HG03045 (cell line): ENCODE data around the gene NAT16.
"Not testable (repeated sequence)": the region's sequence is repeated elsewhere in the genome, so short reads cannot be mapped to it uniquely, and the experiment has no call there.

ENCODE experiments used
- ATAC-seq: cut with Tn5 transposase; IDR thresholded peaks from one replicate; pipeline ENCODE4 v1.9.1; 2021; ENCODE audit warnings: mild to moderate bottlenecking, moderate library complexity; ENCODE audit not compliant: unreplicated experiment

Gene NAT16

DNA sequence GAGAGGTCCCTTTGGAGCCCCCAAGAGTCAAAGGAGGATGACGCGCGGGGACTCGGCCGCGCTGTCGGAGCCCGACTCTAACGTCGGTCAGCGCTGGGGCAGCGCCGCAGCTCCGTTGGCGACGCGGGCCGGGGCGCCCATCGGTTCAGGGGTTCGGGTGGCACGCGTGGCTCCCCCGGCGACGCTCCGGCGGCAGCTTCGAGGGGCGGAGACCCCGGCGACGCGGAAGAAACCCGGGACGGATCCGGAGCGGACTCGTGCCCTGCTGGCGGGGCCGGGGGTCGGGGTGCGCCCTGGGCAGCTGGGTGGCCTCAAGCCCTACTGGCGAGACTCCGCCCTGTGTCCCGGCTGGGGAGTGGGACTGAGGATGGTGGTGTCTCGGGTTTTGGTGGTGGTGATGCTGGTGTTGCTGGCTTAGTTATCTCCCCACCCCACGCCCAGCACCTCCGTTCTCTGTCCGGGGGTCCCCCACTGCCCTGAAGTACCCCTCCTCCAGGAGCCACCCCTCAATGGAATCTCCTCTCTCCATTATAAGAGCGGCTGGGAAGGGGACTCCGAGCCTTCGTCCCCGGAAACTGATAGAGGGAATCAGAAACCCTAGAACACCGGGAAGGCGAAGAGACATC, at the start of gene NAT16:
Gene NAT16, minus strand, starts transcription at position 164 of the 626 bp plus-strand sequence. CDS start 5,486 bp downstream, outside the sequence.
- ATAC-seq, result no peak

DNA sequence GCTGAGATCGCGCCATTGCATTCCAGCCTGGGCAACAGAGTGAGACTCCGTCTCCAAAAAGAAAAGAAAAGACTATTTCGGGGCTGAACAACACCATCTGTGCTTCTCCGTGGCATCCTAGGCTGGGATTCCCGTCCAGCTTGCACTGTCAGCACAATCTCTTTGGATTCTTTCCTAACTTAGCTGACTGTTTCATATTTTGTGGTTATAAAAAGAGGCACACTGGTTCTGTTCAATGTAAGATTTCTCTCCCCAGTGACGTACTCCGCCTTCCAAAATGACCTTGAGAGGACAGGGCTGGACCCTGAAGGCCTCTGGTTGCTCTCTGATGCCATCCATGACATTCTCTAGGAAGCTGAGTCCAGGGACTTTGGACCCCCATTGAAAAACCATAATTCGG, 46.6 kb upstream of the NAT16 start:
- no peak for ATAC-seq

- ATAC-seq, result no peak
These were observed 45.6 kb upstream of the NAT16 start for GRCh38 chr7:101225650-101226049.

DNA sequence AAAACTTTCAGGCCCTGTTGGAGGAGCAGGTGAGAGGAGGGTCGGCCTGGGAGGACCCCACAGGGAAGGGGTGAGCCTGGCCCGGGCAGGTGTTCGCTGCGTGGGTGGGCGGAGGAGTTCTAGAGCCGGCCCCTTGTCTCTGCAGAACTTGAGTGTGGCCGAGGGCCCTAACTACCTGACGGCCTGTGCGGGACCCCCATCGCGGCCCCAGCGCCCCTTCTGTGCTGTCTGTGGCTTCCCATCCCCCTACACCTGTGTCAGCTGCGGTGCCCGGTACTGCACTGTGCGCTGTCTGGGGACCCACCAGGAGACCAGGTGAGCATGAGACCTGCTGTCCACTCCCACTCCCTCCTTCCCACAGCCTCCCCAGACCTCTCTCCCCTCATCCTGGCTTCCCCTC, 43.4 kb upstream of the NAT16 start:
- no peak for ATAC-seq

GRCh38 chr7:101222275-101222830, 42.3 kb upstream of the NAT16 start:
- ATAC-seq, result no peak

DNA sequence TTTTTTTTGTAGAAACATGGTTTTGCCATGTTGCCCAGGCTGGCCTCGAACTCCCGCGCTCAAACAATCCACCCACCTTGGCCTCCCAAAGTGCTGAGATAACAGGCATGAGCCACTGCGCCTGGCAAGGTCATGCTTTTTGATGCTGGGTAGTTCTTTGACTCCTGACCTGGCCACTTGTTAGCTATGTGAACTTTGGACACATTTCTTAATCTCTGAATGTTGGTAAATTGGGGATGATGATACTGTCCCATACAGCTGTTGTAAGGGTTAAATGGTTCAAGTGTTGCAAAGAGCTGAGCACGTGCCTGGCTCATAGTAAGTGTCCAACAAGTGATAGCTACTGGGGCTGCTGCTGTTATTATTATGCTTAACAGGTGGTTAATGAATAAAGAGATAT, 40.2 kb upstream of the NAT16 start:
- no peak for ATAC-seq

- peak; percentile 15 for ATAC-seq
These were observed 38.4 kb upstream of the NAT16 start for GRCh38 chr7:101218236-101219125.

DNA sequence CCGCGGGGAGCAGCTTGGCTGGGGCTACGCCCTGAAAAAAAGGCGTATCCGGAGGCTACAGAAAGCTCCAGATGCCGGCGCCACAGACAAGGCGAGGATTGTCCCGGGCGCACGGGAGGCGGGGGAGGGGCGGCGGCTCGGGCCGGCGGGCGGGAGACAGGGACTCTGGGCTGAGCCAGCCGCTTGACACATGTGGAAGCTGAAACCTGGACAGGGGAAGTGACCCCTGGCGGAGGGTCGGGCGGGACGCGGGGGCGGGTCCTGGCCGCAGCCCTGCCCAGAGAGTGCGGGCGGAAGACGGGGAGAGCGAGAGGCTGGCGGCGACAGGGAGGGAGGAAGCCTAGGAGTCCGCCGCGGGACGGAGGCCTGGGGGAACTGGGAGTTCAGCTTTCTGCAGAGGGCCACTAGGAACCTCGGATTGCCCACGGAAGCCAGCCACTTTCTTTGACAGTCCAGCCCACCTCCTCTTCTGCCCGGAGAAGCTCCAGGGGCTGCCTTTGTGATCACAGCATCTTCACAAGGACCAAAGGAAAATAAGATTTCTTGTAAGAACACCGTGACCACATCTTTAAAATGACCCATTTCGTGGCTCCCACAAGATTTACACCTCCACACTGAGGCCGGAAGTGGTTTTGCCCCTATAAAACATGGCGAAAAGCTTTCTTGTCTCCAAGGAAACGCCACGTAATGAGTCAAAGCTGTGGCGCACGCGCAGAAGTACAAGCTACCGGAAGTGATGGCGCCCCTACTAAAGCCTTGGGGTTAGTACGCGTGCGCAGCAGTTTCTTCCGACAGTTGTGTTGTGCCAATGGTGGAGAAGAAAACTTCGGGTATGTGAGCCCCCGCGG, 37.5 kb upstream of the NAT16 start, which contains the start of the genes PLOD3 and ZNHIT1:
Gene PLOD3, minus strand, starts transcription at position 194 of the 848 bp plus-strand sequence. CDS start 307 bp downstream, outside the sequence.
Gene ZNHIT1, plus strand, starts transcription at position 778 of the 848 bp plus-strand sequence. Its CDS starts 31 bp downstream, at position 809.
- peak; percentile 62 for ATAC-seq

DNA sequence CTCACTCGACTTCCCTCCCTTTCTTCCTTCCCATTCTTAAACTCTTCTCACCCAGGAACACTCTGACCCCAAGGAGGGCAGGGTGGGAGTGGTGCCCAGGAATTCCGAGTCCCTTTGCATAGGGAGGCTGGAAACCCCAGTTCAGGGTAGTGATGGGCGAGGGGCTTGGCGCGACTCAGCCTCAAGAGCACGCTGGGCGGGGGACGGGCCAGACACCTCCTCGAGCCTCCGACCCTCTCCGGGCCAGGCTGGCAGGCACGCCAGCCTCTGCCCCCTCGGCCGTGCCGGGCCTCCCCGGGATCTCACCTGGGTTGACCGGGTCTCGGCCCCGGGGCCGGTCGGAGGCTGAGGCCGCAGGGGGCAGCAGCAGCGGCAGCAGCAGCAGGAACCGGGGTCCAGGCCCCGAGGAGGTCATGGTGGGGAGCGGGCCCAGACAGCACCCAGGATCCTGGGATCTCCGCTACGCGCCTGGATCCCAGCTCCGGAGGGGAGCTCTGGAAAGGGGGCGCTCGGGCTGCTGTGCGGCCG, 36.8 kb upstream of the NAT16 start:
- ATAC-seq, result peak; percentile 23

DNA sequence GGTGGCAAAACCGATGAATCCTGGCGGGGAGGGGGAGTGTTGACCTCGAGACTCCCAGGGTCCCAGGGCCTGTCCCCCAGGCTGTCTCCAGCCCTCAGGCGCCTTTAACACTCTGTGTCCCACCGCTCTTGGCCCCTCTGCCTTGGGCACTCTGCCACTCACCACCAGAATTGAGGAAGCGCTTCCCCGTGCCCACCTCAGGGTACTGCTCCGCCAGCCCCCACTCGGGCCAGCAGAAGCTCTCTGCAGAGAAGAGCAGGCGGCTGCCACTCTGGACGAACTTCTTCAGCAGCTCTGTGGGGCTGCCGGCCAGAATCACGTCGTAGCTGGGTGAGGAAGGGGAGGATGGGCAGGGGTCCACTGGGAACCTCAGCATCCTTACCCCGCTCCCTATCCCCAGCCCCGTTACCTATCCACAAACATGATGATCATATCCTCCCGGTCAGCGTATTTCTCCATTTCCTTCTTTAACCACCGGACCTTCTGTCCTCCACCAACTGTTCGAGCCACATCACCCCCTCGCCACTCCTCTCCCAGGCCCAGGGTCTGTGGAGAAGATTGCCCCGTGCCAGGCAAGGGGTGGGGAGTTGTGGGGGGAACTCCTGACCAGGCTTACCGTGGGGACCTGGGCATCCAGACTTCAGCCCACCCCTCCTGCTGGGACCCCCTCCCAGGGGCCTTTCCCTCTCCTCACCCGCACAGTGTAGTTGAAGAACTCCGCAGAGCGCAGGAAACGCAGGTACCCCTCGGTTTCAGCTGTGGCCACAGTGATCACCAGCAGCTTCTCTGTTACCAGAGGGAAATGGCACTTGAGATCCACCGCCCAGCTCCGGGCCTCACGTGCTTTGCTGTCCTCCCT, 36.1 kb upstream of the NAT16 start:
- no peak for ATAC-seq

DNA sequence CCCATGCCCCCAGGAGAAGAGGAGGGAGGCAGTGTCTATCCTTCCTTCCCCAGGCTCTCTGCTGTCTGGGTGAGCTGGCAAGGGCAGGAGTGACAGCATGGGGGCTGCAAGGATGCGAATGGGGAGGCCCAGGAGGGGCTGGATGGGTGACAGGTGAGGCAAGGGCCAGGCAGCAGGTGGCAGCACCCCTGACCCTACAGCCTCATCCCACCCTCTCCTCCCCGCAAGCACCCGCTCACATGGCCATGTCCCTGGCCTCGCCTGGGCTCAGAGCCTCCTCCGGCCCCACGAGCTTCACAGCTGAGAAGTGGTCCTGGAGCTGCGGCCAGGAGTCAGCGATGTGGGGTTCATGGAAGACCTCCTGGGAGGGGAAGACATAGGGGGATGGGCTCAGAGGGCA, 31.9 kb upstream of the NAT16 start:
- ATAC-seq, result no peak

DNA sequence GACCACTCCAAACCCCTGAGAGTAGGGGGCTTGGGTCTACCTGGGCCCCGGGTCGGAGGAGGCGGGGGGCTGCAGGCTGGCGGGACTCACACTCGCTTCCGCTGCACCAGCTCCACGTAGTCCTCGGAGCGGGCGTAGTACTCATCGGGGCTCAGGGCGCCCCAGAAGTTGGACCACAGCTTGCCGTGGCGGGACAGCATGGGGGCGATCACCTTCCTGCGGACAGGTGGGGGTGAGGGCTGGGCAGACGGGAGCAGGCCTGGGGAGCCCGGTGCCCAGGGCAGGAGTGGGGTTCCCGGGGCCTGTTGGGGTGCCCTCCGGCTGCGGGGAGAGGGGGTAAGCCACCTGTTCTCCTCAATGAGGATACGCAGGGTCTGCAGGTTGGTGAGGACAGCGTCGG, 31.4 kb upstream of the NAT16 start:
- no peak for ATAC-seq

- ATAC-seq, result no peak
These were observed 30.1 kb upstream of the NAT16 start for GRCh38 chr7:101210143-101210542.

GRCh38 chr7:101208794-101209193, 28.7 kb upstream of the NAT16 start:
- no peak for ATAC-seq

- no peak for ATAC-seq
These were observed 27.4 kb upstream of the NAT16 start for GRCh38 chr7:101207459-101207858.

- ATAC-seq, result no peak
These were observed 26.6 kb upstream of the NAT16 start for GRCh38 chr7:101206665-101207042.

DNA sequence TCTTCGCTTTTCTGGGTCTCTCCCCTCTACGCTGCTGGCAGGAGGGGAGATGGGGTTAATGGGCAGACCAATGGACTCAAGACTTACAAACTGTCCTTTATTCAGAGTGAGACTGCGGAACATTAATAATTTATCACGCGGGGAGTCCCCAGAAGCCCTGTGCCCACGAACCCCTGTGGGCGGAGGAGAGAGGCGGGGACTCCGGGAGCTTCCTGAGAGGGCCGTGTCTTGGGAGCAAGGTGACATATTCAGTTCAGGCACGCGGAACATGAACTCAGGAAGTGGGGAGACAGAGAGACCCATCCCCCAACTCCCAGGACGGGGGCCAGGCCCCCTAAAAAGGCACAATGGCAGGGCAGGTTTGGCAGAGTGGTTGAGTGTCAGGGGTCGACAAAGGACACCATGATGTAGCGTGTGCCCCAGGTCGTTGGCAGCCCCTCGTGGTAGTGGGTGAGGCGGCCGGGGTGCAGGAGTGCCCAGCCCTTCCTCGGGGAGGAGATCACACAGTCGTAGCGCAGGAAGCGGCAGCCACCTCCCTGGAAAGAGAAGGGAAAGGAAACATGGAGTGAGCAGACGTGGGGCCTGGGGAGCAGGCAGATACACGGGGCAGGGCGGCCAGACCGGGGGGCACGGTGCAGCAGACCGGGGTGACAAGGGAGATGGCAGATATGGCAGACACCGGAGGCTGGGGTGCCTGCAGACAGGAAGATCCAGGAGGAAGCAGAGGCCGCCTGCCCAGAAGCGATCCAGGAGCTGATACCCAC, 26.0 kb upstream of the NAT16 start:
- ATAC-seq, result no peak

DNA sequence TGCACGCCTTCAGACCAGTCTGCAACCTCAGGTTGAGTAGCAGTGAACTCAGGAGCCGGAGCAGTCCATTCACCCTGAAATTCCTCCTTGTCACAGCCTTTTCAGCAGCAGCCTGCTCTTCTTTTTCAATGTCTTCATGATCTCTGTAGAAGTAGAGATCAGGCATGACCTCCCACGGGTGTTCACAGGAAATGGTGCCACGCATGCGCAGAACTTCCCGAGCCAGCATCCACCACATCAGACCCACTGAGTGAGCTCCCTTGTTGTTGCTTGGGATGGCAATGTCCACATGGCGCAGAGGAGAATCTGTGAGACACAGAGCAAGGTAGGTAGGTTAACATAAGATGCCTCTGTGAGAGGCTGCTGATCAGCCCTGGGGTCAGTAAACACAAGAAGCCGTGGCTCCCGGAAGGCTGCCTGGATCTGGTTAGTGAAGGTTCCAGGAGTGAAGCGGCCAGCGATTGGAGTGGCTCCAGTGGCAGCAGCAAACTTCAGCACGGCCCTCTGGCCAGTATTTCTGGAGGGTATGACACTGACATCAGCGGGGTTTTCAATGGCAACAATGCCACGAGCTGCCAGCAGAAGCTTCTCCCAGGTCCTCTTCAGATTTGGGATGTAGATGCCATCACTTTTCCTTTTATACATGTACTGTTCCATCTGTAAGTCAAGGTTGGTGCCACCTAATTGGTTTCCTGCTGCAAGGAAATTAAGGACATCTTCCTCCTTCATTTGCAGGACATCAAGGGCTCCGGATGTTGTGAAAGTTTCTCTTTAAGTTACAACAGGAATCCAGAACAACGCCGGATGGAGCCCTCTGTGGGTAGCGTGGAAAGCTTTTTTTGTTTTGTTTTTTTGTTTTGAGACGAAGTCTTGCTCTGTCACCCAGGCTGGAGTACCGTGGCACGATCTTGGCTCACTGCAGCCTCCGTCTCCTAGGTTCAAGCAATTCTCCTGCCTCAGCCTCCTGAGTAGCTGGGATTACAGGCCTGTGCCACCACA, 23.9 kb upstream of the NAT16 start:
- not testable (repeated sequence) for ATAC-seq
